NCI-H510A (cell line): ENCODE results near the gene CASK.
"Not testable (repeated sequence)": the region's sequence is repeated elsewhere in the genome, so short reads cannot be mapped to it uniquely, and the experiment has no call there.

Experiments used
- DNase-seq: peaks from one replicate; lab custom pipeline; 2025; lab: John Stamatoyannopoulos, UW

The CASK gene

DNA sequence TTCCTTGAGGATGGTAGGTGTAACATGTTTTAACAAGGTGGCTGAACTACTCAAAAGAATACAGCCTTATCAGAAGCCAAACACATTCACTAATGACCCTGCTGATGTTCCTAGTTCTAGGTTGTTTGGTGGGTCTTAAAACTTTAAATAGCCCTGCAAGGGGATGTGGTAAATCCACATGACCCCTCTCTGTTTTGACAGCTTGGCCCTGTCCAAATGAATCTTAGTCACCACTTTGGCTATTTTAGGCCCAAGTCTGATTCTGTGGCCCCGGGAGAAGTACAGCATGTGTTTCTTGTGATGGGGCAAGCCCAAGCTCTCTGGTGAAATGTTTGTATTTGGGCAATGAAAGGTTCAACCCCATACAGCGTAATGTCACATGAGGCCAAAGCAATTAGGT is 289.1 kb downstream of the CASK start:
- no peak for DNase-seq

DNA sequence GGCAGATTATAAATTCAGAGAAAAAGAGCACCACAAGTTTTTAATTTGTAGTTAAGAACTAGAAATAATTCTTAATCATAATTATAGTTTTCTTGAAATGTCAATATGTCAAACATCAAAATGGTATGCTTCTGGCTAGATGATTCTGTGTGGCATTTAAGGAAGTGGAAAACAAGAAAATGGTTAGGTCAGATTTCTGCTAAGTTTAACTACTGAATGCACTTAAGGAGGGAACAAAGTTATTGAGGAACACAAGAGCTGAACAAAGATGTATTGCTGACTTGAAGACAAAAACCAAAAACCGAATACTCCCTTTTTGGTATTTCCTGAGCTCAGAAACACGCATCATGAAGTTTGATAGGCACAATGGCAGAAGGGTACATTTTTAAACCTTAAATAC is 293.3 kb downstream of the CASK start:
- no peak for DNase-seq

DNA sequence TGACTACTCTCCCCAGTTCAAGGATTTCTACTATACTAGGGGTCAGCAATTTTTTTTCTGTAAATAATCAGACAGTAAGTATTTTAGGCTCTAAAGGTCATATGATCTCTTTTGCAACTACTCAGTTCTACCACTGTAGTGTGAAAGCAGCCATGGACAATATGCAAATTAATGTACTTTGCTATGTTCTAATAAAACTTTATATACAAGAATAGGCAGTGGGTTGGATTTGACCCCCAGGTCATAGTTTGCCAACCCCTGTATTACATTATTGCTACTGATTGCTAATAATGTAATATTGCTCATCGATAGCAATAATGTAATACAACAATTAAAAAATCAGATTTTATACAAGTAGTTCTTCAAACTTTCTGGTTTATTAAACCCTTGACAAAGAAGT is 293.8 kb downstream of the CASK start:
- no peak for DNase-seq

DNA sequence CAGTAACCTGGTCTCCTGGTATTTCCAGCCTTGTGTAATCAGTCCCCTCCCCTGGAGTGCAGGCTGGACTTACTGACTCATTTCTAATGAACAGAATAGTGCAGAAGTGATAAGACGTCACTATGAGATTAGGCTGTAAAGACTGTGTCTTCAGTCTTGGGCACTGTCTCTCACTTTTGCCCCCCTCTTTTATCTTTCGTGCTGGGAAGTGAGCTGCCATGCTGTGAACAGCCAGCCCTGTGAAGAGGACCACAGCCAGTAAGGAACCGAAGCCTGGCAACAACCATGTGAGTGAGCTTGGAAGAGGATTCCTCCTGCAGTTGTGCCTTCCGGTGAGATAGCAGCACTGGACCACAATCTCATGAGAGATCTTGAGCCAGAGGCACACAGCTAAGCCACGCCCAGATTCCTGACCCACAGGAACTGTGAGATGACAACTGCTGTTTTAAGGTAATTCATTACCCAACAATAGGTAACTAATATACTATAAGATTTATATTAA is 302.1 kb downstream of the CASK start:
- no peak for DNase-seq

DNA sequence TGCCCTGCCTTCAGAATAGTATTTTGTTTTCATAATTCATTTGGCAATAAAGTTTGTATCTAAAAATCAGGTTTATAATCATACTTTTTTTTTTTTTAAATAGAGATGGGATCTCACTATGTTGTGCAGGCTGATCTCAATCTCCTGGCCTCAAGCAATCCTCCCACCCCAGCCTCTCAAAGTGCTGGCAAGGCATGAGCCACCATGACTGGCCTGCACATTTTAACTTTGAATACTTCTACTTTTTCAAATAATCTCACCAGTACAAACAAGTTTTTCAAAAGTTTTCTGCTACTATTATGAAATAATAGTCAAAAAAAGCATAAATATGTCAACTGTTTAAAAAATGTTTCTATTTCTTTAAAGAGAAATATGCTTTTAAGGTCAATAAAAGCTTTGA is 304.1 kb downstream of the CASK start:
- no peak for DNase-seq

DNA sequence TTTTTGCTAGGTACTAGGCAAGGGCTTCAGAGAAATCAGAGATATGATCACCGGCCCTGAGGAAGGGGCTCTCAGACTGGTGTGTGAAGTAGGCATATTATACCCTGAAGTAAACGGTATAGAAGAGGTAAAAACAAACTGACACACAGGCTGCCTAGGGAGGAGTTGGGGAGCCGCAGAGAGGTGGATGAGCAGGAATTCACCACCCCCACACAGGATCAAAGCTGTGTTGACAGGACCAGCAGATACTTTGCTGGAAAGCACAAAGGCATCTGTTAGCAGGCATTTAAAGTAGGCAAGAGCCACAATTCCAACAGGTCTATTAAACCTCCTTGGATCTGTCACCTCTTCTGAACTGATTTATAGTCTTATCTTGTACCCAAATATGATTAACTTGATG is 306.4 kb downstream of the CASK start:
- no peak for DNase-seq

DNA sequence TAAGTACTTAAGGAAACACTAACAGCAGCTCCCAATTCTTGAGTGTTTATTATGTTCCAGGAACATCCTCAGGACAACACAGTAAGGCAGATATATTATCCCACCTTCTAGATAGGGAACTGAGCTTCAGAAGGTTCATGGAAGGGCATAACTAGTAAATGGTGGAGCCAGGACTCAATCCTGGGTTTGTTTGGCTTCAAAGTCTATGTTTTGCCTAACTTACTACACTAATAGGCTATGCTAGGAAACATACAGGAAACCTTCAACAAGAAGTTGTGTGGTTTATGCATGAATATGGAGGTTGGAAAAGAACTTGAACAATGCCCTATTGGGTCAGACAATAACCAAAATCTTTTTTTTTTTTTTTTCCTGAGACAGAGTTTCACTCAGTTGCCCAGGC is 307.1 kb downstream of the CASK start:
- DNase-seq: no peak

DNA sequence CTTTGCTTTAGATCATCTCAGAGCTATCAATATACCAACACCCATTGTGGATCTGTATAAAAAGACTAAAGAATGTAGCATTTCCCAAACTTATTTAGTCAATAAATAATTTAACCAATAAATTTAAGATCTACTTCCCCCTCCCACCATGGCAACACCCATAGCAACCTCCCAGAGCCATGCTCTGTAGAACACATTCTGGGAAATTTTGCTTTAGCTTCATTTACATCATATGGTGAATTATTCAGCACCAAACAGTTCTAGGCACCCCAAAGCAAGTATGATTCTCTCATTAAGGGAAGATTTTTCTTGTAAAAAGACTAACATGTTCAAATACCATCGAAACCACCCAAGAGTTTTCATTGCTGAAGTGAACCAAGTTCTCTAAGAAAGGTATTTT is 315.1 kb downstream of the CASK start:
- no peak for DNase-seq

DNA sequence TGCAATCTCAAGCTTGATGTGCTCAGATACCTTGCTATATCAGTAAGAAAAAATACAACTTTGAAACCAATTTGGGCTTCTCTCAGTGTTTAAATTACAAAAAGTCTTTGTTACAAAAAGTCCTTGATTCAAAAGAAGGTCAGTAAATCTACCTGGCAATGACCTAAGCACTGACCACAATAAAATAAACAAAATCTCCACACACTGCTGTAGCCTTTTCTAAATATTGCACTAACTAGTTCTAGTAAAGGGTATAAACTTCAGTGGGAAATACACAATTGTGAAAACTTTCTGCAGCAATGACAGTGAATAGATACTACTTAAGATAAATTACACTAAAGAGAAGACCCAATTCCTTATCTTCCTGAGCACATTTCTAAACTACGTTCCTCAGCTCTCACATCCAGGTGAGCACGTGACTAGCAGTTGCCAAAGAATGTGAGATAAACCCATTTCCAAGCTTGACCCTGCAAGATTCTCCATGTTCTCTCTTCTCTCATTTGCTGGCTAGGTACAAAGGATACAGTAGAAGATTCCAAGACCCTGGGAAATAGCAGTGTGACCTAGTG is 316.0 kb downstream of the CASK start:
- no peak for DNase-seq

DNA sequence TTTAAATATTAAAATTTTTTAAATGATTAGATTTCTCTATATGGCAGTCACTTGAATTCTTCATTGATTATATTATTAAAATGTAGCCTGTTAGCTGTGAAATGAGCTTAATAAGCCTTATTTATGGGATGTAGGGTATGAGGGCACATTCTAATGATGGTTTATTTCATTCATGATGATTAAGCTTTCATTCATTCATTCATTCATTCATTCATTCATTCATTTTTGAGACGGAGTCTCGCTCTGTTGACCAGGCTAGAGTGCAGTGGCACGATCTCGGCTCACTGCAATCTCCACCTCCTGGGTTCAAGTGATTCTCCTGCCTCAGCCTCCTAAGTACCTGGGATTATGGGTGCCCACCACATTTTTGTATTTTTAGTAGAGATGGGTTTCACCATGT is 317.3 kb downstream of the CASK start:
- DNase-seq: not testable (repeated sequence)

DNA sequence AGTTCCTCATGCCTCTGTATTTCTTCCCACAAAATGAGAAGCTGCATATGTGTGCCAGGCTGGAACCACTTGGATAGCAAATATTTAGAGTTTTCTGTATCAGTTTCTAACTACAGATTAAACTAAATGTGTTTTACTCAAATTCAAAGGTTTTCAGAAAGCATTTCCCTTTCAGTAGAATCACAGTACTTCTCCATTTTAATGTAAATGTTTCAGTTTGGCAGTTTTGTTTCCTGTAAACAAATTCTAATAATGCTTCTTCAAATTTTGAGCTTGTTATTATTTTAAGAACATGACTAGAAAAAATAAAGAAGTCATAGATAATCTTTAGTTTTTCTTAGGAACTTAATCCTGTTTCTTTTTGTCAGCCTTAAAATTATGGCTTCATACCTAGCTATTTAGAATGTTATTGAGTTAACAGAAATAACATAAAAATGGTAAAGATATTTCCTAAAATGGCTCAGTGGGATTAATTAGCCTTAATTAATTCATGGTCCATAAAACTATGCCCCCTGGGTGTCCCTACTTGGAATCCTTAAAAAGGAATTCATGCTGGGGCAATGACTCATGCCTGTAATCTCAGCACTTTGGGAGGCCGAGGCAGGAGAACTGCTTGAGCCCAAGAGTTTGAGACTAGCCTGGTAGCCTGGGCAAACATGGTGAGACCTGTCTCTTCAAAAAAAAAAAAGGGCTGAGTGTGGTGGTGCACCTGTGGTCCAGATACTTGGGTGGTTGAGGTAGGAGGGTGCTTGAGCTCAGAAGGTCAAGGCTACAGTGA is 318.4 kb downstream of the CASK start:
- DNase-seq: no peak

DNA sequence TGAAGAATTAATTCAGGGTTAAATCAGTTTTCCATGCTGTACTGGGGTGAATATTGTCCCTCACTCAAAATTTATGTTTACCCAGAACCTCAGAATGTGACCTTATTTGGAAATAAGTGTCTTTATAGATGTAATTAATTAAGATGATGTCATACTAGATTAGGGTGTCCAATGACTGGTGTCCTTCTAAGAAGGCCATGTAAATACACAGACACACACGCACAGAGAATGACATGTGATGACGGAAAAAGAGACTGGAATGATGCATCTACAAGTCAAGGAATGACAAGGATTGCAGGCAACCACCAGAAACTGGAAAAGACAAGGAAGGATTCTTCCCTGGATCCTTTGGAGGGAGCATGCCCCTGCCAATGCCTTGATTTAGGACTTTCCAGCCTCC is 319.2 kb downstream of the CASK start:
- DNase-seq: no peak

DNA sequence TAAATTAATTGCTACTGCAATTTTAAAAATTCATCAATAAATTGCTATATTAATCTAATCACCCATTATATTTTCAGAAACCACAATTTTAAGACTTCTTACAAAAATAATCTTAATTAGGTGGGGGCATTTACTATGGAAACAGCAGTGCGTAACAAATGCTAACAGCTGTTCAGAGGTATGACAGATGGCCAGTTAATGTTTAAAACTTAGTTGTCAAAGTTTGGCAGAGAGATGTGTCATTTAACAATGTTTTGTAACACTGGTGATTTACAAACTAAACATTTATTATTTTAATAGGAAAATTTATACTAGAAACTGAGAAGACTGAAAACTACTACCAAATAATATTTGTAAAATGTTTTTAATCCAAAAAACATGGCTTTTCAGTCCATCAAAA is 319.8 kb downstream of the CASK start:
- no peak for DNase-seq

DNA sequence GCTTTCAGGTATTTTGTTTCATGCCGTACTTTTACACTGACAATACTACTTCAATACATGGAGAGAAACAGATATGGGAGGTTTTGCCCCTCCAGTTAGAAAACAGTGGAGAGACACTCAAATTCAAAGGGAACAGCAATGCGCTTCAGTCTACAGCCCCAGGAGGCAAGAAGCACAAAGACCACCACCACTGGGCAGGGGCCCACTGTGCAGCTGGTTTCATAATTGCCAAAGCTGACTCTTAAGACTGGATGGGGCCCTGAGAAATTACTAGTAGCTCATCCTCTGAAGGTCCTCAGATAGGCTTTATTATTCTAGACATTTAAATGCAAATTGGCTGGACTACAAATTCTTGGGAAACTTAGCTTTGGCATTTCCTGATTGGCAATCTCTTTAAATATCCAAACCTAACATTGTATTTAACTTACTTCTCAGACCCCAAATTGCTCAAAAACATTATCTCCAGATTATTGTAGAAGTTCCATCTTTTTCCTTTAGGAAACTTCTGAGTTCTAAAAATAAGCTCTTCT is 320.5 kb downstream of the CASK start:
- no peak for DNase-seq

DNA sequence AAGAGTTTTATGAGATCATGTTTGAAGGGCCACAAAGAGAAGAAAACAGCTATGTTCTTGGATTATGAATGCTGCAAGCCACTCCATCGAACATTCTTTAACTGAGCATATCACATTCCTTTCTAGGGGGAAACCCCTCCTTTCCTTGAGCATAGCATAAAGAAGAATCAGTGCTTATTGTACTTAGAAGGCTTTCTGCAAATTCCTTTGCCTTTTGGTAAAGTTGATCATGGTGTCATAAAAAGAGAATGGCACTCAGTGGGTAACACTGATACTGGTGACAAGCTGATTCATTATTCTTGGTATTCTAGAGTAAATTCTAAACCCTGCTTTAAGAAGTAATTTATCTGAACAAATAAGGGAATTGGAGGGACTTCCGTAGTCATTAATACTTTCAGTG is 323.1 kb downstream of the CASK start:
- DNase-seq: no peak

DNA sequence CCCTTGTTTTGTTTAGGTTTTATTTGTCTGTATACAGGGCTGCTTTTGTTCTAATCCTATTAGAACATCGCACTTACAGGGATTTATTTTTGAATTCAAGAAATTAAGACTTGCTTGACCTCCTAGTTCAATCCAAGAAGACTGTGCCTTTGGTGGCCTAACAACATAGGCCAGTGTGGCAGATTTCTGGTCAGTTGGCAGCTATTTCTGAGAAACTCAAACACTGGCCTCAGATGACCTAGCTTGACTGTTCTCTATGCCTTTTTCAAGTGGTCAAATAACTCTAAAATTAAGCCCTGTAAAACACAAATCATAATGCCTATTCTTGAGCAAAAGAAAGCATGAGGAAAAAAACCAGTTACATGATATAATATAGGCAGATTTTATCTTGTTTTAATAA is 323.8 kb downstream of the CASK start:
- DNase-seq: no peak

DNA sequence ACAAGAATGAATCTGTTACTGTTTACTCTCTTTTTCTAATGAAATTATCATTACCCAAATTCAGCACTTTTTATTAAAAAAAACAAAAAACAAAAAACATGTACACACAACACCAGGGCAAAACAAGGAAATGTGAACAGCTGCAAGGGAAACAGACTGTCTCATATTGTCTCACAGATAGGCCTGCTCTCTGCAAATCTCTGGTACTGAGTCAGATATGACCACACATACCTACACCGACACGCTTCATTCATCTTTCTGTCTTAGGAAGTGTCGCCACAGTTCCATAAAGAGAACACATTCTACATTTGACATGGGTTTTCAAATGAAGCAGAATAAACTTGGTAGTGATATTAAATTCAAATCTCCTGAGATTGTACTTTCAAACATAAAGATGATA is 326.8 kb downstream of the CASK start:
- no peak for DNase-seq

DNA sequence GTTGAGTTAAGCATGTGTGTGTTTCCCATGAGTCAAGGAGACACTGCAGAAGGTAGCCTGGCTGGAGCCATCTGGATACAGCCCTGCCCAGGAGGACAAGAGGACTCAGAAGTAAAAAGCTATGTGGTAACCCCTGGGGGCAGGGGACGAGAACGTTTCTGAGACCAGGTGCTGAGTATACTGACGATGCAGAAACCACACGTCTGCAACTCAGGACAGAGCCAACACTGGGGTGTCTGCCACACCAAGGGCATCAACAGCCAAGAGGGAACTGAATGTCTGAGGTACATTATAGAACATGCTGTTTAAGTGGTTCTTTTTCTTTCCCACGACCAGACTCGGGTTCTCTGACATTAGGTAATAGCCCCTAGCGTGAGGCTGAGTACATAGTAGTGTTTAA is 328.7 kb downstream of the CASK start:
- no peak for DNase-seq

DNA sequence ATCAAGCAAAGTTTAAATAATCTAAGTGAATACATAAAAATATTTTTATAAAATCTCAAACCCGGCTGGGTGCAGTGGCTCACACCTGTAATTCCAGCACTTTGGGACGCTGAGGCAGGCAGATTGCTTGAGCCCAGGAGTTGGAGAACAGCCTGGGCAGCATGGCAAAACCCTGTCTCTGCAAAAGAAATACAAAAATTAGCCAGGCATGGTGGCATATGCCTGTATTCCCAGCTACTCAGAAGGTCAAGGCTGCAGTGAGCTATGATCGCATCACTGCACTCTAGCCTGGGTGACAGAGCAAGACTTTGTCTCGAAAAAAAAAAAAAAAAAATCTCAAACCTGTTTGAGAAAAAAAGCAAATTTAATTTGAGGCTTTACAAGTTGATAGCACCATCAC is 331.4 kb downstream of the CASK start:
- no peak for DNase-seq

DNA sequence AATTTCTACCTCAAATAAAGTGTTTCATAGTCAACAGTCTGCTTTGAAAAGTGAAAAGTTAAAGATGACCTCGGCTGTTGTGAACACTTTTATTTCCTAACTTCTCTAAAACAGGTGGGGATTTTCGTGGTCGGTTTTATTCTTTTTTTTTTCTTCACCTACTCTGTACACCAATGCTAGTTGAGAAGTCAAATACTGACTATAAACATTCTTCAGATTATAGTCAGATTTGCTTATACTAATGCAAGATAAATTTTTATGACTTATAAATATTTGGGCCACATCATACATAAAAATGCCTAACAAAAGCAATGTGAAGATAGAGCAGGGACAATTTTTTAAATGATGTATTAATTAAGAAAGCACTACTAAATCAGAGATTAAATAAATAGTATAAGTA is 332.7 kb downstream of the CASK start:
- no peak for DNase-seq

DNA sequence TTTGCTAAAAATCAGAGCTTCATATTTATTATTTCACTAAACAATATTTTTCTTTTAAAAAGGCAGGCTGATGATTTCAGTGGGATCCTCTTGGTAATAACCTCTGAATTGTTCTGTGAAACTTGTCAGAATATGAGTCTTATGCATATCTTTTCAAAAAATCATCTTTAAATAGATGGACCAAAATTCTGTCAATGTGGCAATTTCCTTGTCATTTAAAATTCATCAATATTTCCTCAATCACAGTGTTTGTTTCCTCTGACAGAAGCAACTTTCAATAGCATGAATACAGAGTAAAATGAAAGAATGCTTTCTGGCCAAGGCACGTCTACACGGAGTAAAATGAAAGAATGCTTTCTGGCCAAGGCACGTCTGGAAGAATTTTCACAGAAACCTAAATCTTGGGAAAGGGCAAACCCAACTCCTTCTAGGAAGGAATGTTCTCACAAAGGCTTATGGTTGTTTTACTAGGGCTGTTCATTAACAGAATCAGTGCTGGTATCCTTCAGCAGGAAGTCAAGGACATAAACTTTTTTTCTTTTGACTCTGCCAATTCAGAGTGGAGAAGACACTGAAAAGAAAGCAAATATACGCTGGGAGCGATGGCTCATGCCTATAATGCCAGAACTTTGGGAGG is 333.6 kb downstream of the CASK start:
- DNase-seq: no peak

DNA sequence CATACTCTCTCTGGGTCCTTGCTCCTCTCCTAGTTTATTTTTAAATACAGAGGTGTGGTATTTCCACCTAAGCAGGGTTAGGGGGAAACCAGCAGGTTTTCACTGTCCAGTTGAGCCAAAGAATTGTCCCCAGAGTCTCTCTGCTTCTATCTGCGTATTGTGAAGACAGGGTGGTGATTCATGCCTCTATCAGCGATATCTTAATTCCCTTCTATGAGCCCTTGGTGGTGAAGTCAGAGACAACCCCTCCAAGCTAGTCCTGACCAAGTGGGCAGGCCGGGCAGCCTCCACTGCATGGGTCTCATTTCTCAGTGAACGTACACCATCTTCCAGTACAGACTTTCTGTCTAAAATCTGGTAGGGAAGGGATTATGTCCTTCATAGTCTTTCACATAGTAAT is 335.1 kb downstream of the CASK start:
- no peak for DNase-seq

DNA sequence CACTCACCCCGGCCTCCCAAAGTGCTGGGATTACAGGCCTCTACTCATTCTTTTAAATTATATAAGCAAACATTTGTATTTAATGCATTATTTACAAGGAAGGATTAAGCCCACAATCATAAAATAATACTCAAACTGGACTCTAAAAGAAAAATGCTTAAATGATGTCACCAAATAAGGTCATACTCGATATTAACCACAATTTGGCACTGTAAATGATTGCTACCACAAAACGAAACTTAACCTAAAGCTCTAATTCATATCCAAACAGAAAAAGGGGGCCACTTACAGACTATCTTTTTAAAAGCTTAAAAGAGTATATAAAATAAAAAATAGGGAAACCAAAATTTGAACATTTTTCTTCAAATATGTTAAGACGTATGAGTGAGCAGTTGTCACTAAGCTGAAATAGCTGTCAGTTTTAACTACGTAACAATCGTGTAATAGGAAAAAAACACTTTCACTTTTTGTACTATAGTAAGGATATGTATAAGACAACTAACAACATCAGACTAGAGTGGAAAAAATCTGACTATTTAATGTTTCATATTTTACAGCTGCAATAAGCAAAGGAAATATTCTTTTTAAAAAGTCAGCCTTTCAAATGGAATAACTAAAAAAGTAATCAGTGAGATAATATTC is 342.8 kb downstream of the CASK start:
- DNase-seq: no peak
